Kasumi-1 (cell line): ENCODE measurements around the gene HSD17B3.
"Not testable (repeated sequence)": the region's sequence is repeated elsewhere in the genome, so short reads cannot be mapped to it uniquely, and the experiment has no call there.

Experiments used
- DNase-seq, 2 experiments: peaks; one replicate each; lab custom pipeline; 2025; lab: John Stamatoyannopoulos, UW

HSD17B3 gene

DNA sequence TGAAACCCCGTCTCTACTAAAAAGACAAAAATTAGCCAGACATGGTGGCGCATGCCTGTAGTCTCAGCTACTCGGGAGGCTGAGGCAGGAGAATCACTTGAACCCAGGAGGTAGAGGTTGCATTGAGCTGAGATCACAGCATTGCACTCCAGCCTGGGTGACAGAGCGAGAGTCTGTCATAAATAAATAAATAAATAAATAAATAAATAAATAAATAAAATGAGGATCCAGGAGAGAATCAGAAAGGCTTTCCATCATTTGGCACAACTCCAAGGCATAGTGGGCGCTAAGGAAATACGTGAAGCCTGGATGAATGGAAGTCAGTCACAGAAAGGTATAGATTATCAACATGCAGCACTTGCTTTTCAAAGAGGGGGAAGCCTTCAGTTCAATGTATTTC lies 65.6 kb downstream of the HSD17B3 start:
- not testable (repeated sequence) for DNase-seq

DNA sequence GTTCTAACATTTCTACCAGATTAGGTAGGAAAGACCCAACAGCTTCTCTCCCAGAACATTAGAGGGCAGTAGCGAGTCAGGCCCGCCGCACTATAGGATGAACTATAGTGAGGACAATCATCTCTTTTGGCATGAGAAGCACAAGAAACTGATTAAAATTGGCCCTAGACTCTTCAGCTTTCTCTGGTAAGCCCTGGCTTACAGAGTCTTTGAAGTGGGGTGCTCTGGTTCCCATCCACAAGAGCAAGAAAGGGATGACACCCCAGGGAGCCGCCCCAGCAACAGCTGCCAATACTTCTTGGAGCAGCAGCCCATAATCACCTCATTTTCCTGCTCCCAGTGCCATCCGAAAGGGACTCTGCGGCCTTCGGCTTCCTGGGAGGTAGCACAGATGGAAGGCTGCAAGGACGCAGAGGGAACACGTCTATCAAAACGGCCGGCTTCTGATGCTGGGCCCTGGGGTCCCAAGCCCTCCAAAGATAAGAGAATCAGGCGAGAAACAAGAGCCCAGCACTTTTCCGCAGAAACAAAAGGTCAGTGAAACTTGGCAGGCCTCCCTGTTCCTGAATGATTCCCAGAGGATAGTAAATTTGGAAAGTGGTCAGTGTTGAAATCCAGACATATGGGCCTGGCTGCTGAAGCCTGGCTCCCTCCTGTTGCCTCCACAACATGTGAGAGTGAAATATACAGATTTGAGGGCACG lies 69.3 kb downstream of the HSD17B3 start:
- DNase-seq: peak; percentile 69 to 88

- DNase-seq: no peak
Measured at GRCh38 chr9:96232164-96232538, 69.8 kb downstream of the HSD17B3 start.

DNA sequence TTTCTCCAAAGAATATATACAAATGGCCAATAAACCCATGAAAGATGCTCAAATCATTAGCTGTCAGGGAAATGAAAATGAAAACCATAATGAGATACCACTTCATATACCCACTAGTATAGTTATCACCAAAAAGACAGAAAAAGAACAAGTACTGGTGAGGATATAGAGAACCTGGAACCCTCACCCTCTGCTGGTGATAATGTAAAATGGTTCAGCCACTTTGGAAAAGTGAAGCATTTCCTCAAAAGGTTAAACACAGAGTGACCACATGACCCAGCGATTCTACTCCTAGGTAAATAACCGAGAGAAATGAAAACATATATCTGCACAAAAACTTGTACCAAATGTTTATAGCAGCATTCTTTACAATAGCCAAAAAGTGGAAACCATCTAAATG lies 72.0 kb downstream of the HSD17B3 start:
- no peak for DNase-seq

GRCh38 chr9:96222132-96222531 lies 79.8 kb downstream of the HSD17B3 start:
- DNase-seq: peak; percentile 23 to 47

DNA sequence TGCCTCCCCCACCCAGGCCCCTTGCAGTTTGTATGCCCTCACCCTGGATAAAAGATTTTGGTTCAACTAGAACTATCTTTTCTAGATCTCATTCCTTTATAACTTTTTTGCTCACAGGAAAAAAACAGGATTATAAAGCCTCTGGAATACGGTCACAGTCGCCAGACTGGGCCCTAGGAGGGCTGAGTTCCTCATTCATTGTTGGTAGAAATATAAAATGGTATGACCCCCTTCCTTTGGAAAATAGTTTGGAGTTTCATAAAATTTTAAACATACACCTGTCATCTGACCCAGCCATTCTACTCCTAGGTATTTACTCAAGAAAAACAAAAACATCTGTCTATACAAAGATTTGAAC lies 82.1 kb downstream of the HSD17B3 start:
- DNase-seq: no peak

DNA sequence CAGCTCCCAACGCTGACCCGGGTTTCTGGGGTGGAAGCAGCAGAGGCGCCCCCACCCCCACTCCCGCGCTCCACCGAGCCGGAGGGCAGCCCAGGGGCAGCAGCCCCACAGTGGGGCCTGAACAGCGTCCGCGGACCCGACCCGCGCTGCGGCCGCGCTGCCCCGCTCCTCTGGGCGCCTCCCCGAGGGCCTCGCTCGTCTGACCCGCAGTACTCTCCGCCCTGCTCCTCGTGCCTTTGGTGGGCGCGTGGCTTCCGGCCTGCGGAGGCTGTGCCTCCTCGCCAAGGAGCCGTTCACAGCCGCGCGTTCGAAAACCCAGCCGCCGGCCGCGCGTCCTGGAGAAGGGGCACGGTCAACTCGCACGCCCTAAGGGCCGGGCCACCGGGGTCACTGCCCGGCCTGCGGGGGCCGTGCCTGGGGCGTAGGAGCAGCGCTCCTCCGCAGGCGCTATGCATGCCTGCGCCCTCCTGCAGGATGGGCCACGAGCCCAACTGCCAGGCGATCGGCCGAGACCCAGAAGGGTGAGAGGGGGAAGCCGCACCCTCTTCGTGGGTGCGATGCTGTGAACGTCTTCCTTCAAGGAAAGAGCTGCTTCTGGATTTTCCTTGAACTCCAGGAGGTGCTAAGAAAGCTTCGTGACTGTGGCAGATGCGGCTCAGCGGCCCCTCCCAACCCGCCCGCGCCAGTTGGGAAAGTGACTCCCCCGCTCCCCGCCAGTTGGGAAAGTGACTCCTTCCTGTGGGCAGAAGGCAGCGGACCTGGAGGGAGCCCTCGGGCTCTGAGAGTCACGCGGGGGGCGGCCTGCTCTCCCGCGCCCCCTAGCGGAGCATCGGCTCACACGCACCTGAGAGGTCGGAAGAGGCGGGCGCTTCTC lies 82.7 kb downstream of the HSD17B3 start:
- no peak for DNase-seq

DNA sequence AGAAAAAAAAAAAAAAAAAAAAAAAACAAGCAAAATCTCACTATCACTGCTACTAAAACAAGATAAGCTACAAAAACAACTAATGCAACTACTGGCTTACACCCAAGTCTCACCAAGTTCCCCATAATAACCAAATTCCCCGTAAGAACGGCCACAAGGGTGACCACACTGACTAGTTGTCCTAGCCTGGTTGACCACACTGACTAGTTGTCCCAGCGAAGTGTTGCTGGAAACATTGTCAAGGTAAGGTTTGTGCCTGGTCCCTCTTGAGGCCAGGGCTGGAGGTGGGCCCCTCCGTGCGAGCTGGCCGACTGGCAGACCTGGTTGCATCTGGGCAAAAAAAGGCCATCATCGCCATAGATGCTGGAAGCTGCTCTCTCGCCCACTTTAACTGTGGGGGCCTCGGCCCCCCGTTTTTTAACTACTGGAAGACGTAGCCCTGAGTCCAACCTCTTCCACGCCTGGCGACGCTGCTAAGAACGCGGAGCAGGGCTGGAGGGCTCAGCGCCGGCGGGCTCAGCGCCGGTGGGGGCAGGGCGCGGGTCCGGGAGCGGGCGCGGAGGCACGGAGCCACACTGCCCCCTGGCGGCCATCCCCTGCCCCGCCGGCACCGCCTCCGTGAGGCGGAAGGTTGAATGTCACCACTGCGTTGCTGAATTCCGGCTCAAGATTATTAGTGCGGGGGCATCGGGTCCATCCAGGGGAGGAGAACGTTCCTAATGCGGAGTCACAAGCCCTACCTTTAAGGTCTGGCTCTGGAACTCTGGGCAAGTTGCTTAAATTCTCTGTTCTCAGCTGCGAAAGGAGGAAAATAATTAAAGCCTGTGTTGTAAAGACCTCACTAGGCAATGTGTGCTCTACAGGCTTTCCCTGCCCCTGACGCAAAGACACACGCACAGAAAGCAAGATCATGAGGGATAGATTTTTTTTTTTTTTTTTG lies 84.0 kb downstream of the HSD17B3 start:
- DNase-seq: peak; percentile 73

DNA sequence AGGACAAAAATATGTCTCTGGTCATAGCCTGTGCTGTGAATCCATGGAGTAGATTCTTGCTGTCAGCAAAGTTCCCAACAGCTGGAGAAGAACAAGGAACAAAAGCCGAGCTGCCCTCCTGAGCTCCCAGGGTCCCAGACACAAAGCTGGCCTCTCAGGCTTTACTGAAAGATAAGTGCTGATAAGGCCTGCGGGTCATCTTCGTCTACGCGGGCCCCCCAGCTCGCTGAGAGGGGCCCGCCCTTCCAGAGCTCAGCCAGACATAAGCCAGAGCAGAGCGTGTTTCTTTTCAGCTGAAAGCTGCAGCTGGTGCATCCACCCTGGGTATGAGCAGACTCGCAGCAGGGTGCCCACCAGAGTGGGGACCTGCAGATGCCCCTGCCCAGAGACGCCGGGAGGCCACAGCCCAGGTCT lies 84.7 kb downstream of the HSD17B3 start:
- DNase-seq: no peak

DNA sequence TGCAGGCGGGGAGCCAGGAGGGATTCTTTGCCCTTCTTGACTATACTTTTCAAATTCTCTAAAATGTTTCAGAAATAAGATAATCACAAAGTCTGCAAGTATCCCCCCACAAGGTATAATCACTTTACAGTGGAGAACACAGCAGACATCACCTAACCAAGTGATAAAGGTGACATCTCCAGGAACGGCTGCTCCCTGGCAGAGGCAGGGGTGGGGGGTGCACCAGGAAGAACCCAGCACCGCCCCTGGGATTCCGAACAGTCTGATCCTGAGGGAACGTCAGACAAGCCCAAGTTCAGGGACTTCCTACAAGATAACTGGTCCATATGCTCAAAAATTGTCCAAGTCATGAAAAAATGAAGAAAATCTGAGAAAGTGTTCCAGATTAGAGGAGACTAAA lies 85.4 kb downstream of the HSD17B3 start:
- DNase-seq: no peak

- DNase-seq: no peak
Measured at GRCh38 chr9:96215841-96216240, 86.1 kb downstream of the HSD17B3 start.

GRCh38 chr9:96214635-96215034 lies 87.3 kb downstream of the HSD17B3 start:
- DNase-seq: no peak

GRCh38 chr9:96209407-96210271 lies 92.3 kb downstream of the HSD17B3 start:
- DNase-seq: no peak

GRCh38 chr9:96206156-96206751 lies 95.7 kb downstream of the HSD17B3 start:
- no peak for DNase-seq

- no peak for DNase-seq
Measured at GRCh38 chr9:96204853-96205252, 97.1 kb downstream of the HSD17B3 start.

GRCh38 chr9:96203867-96204501 lies 98.0 kb downstream of the HSD17B3 start:
- DNase-seq: no peak

DNA sequence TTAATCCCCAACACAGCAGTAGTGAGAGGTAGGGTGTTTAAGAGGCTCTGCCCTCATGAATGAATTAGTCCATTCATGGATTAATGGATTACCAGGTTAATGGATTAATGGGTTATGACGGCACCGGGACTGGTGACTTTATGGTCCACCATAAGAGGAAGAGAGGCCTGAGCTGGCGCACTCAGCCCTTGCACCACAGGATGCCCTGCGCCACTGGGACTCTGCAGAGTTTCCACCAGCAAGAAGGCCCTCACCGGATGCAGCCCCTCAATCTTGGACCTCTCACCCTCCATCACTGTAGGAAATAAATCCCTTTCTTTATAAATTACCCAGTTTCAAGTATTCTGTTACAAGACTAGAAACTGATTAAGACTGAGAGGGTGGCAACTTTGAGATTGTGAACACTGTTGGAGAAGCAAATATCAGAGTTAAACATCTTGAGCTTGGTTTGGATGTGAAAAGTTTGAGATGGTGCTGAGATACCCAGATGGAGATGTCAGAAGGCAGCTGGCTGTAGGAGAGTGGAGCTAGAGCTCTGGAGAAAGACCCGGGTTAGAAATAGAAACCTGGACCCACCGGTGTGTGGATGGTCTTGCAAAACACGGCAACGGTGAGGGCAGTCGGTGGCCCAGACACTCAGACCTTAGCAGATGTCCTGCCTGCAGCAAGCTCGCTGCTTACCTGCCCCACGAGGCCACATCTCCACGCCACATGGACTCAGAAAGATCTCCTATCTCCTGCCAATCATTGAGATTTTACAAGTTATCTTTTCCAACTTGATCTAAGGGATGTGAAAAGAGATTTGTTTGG lies 98.8 kb downstream of the HSD17B3 start:
- no peak for DNase-seq

- DNase-seq: no peak
Measured at GRCh38 chr9:96201140-96201539, 100.8 kb downstream of the HSD17B3 start.

- DNase-seq: no peak
Measured at GRCh38 chr9:96199006-96199405, 103.0 kb downstream of the HSD17B3 start.

DNA sequence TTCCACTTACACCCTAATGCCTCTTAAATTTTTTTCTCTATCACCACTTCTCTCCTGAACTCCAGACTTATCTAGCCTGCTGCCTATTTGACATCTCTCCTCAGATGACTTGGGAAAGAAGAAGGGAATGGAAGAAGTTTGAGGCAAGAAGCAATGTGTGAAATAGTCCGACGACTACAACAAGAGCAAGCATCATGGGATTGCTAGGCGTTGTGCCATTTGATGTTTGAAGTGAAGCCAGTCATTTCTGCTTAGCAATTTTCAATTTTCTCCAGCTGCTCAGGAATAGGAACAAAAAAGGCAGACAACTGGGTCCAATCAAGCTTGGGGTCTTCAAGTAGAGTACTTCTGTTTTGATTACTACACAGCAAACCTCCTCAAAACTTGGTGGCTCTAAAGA lies 106.4 kb downstream of the HSD17B3 start:
- no peak for DNase-seq
